Nephron progenitor cell (in vitro differentiated cells): ENCODE data around the gene GRAP.

Experiments
- DNase-seq: peaks from one replicate; pipeline ENCODE4 v3.0.0; 2021
- H3K27ac Mint-ChIP-seq: 2 replicates; pipeline ENCODE4 v1.8.0; 2021; ENCODE audit warnings: mild to moderate bottlenecking, moderate library complexity, mixed read lengths
- H3K27me3 Mint-ChIP-seq: 2 replicates; pipeline ENCODE4 v1.8.0; 2021; ENCODE audit warnings: mild to moderate bottlenecking, low read depth, mixed read lengths; ENCODE audit not compliant: poor library complexity
- H3K36me3 Mint-ChIP-seq: 2 replicates; pipeline ENCODE4 v1.8.0; 2021; ENCODE audit warnings: low read depth, mixed read lengths
- H3K4me1 Mint-ChIP-seq: 2 replicates; pipeline ENCODE4 v1.8.0; 2021; ENCODE audit warnings: mixed read lengths
- H3K4me3 Mint-ChIP-seq: 2 replicates; pipeline ENCODE4 v1.8.0; 2021; ENCODE audit warnings: mild to moderate bottlenecking, moderate library complexity, mixed read lengths
- H3K9me3 Mint-ChIP-seq: 2 replicates; pipeline ENCODE4 v1.8.0; 2021; ENCODE audit warnings: mild to moderate bottlenecking, moderate library complexity, mixed read lengths
- CTCF ChIP-seq: fragments of 200-600 bp; sonication (generic); IDR thresholded peaks from 2 replicates; pipeline ENCODE4 v1.5.0; 2021; ENCODE audit warnings: antibody characterized with exemption

GRAP gene

GRCh38 chr17:19014628-19015215 is 32.0 kb downstream of the GRAP start:
- Mint-ChIP-seq H3K27ac (no peak overlapping the region), H3K4me1 (peaks cover 42% of the 10 kb centered on the region), H3K36me3 (no peaks in the 10 kb centered on the region), H3K9me3 (no peaks in the 10 kb centered on the region), H3K27me3 (peaks cover 7% of the 10 kb centered on the region), H3K4me3 (no peak overlapping the region)
- TF ChIP-seq CTCF, result no peak
- no peak for DNase-seq

GRCh38 chr17:19013806-19014627 is 32.7 kb downstream of the GRAP start:
- no peaks in the 10 kb centered on the region for H3K36me3 Mint-ChIP-seq
- DNase-seq, result no peak
- no peak overlapping the region for H3K4me3 Mint-ChIP-seq
- no peak overlapping the region for H3K27ac Mint-ChIP-seq
- peaks cover 41% of the 10 kb centered on the region for H3K4me1 Mint-ChIP-seq
- H3K9me3 Mint-ChIP-seq, result no peaks in the 10 kb centered on the region
- TF ChIP-seq CTCF, result no peak
- peaks cover 6% of the 10 kb centered on the region for H3K27me3 Mint-ChIP-seq

GRCh38 chr17:19013226-19013625 is 33.5 kb downstream of the GRAP start:
- DNase-seq, result no peak
- Mint-ChIP-seq H3K36me3 (no peaks in the 10 kb centered on the region), H3K9me3 (no peaks in the 10 kb centered on the region), H3K4me1 (peaks cover 37% of the 10 kb centered on the region), H3K27ac (no peak overlapping the region), H3K4me3 (no peak overlapping the region), H3K27me3 (peaks cover 4% of the 10 kb centered on the region)
- TF ChIP-seq CTCF, result no peak

- no peak for DNase-seq
- no peaks in the 10 kb centered on the region for H3K36me3 Mint-ChIP-seq
- TF ChIP-seq CTCF, result no peak
- H3K4me3 Mint-ChIP-seq, result no peak overlapping the region
- H3K9me3 Mint-ChIP-seq, result peaks cover 3% of the 10 kb centered on the region
- peak overlapping the region; percentile 14 for H3K27ac Mint-ChIP-seq
- peaks cover 37% of the 10 kb centered on the region for H3K4me1 Mint-ChIP-seq
- H3K27me3 Mint-ChIP-seq, result peaks cover under 1% of the 10 kb centered on the region
These were observed 34.3 kb downstream of the GRAP start for GRCh38 chr17:19012171-19013080.

- Mint-ChIP-seq H3K4me3 (no peak overlapping the region), H3K4me1 (peaks cover 37% of the 10 kb centered on the region), H3K27me3 (peaks cover 9% of the 10 kb centered on the region), H3K27ac (peak overlapping the region; percentile 33), H3K9me3 (peaks cover 9% of the 10 kb centered on the region), H3K36me3 (no peaks in the 10 kb centered on the region)
- no peak for DNase-seq
- no peak for TF ChIP-seq CTCF
These were observed 35.2 kb downstream of the GRAP start for GRCh38 chr17:19011581-19011980.
